Measurements from ENCODE around the gene PI4K2A.

Gene PI4K2A

GRCh38 chr10:97640174-97640867 is at the start of gene PI4K2A:
Gene PI4K2A, plus strand, starts transcription at chr10:97640671. Its CDS starts 72 bp downstream, at chr10:97640743.
- DNase-seq: peak; percentile 100

GRCh38 chr10:97590748-97591495 is 49.5 kb upstream of the PI4K2A start:
- no peak for DNase-seq

GRCh38 chr10:97593421-97593820 is 47.0 kb upstream of the PI4K2A start:
- DNase-seq: no peak

DNA sequence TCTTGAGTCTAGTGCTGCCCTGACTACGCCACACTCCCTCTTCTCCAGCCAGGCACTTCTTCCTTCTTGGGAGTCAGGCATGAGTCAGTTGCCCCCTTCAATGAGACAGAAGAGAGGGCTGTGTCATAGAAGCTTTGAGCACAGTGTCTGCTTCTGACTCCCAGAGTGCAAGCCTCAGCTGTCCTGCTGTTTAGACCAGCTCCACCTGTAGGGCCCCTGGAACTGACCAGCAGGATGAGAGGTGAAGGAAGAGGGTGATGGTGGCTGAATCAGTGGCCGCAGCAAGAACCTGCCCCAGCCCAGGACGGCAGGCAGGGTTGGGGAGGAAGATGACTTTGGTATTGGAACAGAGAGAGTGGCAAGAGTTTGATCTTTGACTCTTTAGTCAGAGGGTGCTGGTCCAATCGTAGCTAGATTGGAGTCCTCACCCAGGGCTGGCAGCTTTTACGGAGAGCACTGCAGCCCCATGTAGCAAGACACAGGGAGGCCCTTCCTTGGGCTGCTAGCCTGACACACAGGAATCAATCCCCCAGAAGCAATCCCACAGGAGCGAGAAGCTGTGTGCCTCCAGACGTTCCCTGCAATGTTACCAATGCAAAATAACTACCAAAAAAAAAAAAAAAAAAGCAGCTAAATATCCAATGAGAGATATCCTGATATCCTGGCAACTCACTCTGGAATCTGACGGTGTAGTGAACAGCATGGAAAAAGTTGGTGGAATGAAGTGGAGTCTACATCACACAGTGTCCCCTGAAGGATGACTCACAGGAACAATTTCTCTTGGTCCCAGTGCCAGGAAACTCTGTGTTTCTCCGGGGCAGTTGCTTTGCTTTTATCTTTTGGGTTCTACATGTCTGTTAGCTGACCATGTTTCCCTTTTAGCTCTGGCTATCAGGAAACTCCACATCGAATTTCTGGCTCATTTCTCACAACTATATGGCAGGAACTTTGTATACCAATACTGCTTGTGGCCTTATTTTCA is 44.1 kb upstream of the PI4K2A start:
- no peak for DNase-seq

DNA sequence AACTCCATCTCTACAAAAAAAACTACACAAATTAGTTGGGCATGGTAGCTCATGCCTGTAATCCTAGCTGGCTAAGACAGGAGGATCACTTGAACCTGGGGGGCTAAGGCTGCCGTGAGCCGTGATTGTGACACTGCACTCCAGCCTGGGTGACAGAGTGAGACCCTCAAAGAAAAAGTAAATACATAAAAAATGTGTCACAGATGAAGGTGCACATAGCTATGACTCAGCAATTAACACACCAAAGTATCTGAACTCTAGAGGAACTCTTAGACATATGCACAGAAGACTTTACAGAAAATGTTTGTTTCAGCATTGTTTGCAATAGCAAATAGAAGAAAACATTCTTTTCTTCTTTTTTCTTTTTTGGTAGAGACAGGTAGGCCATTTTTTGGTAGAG is 42.7 kb upstream of the PI4K2A start:
- no peak for DNase-seq

- no peak for DNase-seq
These were observed 41.8 kb upstream of the PI4K2A start for GRCh38 chr10:97598407-97599271.

- no peak for DNase-seq
These were observed 41.2 kb upstream of the PI4K2A start for GRCh38 chr10:97599272-97599619.

DNA sequence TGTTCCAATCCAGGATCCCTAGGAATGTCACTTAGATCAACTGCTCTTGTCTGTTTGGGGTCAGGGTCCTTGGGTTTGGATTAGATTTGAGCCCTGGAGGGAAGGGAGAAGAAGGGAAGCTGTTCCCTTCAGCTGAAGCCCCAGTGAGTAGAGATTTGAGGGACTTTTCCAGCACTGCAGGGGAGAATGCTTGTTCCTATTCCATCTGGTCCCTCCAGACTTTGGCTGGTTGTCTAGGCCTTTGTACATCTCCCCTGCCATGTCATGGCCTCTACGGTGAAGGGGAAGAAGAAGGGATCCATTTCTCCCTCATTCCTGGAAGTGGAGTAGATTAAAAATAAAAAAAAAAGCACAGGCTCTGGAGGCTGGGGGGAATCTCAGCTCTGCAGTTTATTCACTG is 39.9 kb upstream of the PI4K2A start:
- DNase-seq: no peak

DNA sequence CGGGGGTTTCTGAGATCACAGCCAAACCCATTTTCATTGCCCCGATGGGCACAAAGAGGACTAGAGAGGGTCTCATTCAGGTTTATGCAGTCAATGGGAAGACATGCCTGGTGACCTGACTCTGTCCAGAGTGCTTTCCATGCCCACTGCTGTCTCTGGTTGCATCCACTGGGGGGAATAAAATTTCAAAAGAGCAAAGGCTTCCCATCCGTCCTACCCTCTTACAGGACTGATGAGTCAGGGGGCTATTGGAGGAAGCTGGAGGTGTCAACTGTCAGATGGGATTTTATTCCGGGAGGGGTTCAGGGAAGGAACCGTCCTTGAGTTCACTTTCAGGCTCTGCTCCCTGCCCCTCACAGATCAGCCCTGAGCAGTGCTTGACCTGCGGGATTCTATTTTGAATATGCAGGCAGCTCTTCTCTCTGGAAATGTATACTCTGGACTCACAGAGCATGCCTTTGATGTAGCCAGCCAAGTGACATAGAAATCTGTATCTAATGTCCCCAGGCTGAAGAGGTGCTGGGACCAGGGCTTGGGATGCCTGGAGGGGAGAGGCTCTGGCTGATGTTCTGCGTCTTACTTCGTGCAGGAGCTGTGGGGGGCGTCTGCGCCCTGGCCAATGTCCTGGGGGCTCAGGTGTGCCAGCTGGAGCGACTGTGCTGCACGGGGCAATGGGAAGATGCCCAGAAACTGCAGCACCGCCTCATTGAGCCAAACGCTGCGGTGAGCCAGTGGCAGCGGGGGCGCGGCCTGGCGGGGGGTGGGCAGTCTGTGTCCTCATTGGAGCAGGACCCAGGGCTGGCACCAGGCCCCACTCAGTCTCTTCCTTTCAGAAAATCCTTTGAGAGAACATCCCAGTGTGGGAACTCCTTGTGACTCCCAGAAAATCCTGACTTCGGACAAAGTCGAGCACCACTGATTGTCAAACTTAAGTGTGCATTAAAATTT is 38.9 kb upstream of the PI4K2A start:
- no peak for DNase-seq

- no peak for DNase-seq
These were observed 33.3 kb upstream of the PI4K2A start for GRCh38 chr10:97607095-97607636.

GRCh38 chr10:97608991-97609561 is 31.4 kb upstream of the PI4K2A start:
- no peak for DNase-seq

- no peak for DNase-seq
These were observed 29.0 kb upstream of the PI4K2A start for GRCh38 chr10:97611473-97611872.

- DNase-seq: peak; percentile 6
These were observed 28.1 kb upstream of the PI4K2A start for GRCh38 chr10:97612386-97612785.

DNA sequence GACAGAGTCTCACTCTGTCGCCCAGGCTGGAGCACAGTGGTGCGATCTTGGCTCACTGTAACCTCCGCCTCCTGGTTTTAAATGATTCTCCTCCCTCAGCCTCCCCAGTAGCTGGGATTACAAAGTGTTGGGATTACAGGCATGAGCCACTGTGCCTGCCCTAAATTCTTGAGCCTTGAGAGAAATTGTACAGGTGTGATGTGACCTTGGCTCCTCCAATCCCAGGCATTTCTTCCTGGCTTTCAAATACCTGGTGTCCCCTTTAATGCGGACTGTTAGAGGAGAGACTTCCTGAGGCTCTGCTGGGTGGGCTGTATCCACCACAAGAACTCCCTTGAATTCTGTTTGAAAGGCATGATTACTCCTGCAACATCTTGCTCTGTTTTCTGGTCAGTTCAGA is 22.2 kb upstream of the PI4K2A start:
- no peak for DNase-seq

DNA sequence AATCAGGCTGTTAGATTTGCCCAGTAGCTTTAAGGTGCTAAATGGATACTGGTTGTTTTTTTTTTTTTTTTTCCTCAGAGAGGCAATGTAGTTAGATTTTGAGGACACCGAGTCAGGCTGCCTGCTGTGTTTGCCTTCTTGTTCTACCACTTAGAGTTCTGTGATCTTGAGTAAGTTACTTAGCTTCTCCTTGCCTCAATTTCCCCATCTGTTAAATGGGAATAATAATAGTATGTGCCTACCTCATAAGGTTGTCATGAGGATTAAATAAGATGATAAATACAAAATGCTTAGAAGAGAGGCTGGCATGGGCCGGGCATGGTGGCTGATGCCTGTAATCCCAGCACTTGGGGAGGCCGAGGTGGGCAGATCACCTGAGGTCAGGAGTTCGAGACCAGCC is 21.7 kb upstream of the PI4K2A start:
- DNase-seq: no peak

DNA sequence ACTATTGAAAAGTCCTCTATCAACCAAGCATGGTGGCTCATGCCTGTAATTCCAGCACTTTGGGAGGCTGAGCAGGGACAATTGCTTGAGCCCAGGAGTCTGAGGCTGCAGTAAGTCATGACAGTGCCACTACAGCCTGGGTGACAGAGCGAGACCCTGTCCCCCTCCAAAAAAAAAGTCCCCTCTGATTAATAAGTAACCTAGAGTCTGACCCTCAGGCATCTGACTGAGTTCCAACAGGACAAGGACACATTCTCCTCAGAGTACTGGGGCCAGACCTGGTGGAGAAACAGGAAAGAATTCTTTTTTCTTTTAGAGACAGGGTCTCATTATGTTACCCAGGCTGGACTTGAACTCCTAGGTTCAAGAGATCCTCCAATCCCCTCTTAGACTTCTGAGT is 17.2 kb upstream of the PI4K2A start:
- DNase-seq: no peak

GRCh38 chr10:97627731-97628130 is 12.7 kb upstream of the PI4K2A start:
- no peak for DNase-seq

GRCh38 chr10:97628228-97628627 is 12.2 kb upstream of the PI4K2A start:
- no peak for DNase-seq

- DNase-seq: no peak
These were observed 11.2 kb upstream of the PI4K2A start for GRCh38 chr10:97629289-97629688.

DNA sequence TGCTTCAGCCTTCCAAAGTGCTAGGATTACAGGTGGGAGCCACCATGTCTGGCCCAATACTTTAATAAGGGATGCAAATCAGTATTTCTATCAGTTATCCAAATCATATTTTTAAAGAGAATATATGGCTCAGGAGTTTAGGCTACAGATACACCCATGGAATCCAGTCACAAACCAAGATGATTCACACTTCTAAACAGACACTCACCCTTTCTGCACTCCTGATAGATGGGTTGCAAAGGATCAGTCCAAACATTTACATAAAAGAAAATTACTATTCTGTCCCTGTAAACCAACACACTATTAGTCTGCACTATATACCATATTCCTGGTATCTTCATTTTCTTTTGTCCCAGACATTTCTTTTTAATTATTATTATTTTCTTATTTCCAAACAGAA is 9.4 kb upstream of the PI4K2A start:
- no peak for DNase-seq
